Lung (tissue), 12 donors: ENCODE data around the gene NRIP1. TPM values are rescaled to one million over a fixed set of nuclear protein-coding genes. Genes with fewer than 3 reads are reported as not detected.

ENCODE experiments used
- ATAC-seq: fragments of 200-7000 bp; cut with Tn5 transposase; one replicate; pipeline ENCODE4 v1.9.1; 2020; ENCODE audit warnings: moderate number of reproducible peaks; ENCODE audit not compliant: insufficient read depth, low FRiP score
- DNase-seq, 3 donors: peaks; one replicate each; pipeline ENCODE4 v3.0.0-alpha.2; 2013 to 2017
- H3K27ac ChIP-seq, 2 donors: one replicate each; pipeline ENCODE4 v1.5.1; 2013; ENCODE audit warnings: mild to moderate bottlenecking in 2 of 2, moderate library complexity in 2 of 2, control low read depth in 1 of 2, inconsistent platforms in 1 of 2, low read depth in 1 of 2, low read length in 1 of 2
- H3K27me3 ChIP-seq, 3 donors: one replicate each; pipeline ENCODE4 v1.5.1; 2013; ENCODE audit warnings: low read length in 2 of 3; ENCODE audit not compliant: control insufficient read depth in 3 of 3, insufficient read depth in 3 of 3
- H3K36me3 ChIP-seq, 4 donors: one replicate each; pipeline ENCODE4 v1.5.1; 2013; ENCODE audit warnings: low read length in 4 of 4, mild to moderate bottlenecking in 1 of 4, moderate library complexity in 1 of 4; ENCODE audit not compliant: control insufficient read depth in 4 of 4, insufficient read depth in 4 of 4
- H3K4me1 ChIP-seq, 5 donors: one replicate each; pipeline ENCODE4 v1.5.1; 2013; ENCODE audit warnings: low read length in 5 of 5, mild to moderate bottlenecking in 2 of 5, moderate library complexity in 1 of 5; ENCODE audit not compliant: control insufficient read depth in 5 of 5, insufficient read depth in 5 of 5
- H3K4me3 ChIP-seq: one replicate; pipeline ENCODE4 v1.5.1; 2013; ENCODE audit warnings: mild to moderate bottlenecking, control low read depth, moderate library complexity
- H3K9ac ChIP-seq, 2 donors: one replicate each; pipeline ENCODE4 v1.5.1; 2013; ENCODE audit warnings: low read length in 2 of 2, control low read depth in 1 of 2; ENCODE audit not compliant: insufficient read depth in 1 of 2
- H3K9me3 ChIP-seq, 4 donors: one replicate each; pipeline ENCODE4 v1.5.1; 2013; ENCODE audit warnings: low read length in 3 of 4, mild to moderate bottlenecking in 1 of 4, moderate library complexity in 1 of 4; ENCODE audit not compliant: control insufficient read depth in 4 of 4, insufficient read depth in 3 of 4
- CTCF ChIP-seq: IDR thresholded peaks from 2 replicates; pipeline ENCODE4 v1.5.1; 2012; ENCODE audit warnings: mild to moderate bottlenecking; ENCODE audit errors: control extremely low read depth, extremely low read depth
- WGBS, 2 donors: extraction: QIAGEN DNeasy Blood & Tissue Kit; methylation state at CpG; one replicate each; pipeline ENCODE4 v1.1.7; 2013; 5-methylcytosine and 5-hydroxymethylcytosine counted together
- polyA plus RNA-seq, 2 donors: library from polyadenylated mRNA; stranded (reverse); fragments of 200-250 nt; gene quantifications; one replicate each; pipeline ENCODE4 v1.2.1, GENCODE V29; 2013
- total RNA-seq, 2 donors: library from RNA; depleted of rRNA in 1 of 2; stranded (reverse); fragments of >200 nt in 1 of 2; gene quantifications; one replicate each; pipeline ENCODE4 v1.2.1, GENCODE V29; 2014 to 2021
- donor health status: control.
- donor health status: control.
- donor health status: Bipolar disorder and iron deficiency.
- donor health status: healthy.
- donor health status: DM: yes; HTN: yes; CAD: no.

Gene NRIP1
- total and polyA plus RNA-seq, 4 donors = 5.9 to 35.5 (median 18.3) TPM

DNA sequence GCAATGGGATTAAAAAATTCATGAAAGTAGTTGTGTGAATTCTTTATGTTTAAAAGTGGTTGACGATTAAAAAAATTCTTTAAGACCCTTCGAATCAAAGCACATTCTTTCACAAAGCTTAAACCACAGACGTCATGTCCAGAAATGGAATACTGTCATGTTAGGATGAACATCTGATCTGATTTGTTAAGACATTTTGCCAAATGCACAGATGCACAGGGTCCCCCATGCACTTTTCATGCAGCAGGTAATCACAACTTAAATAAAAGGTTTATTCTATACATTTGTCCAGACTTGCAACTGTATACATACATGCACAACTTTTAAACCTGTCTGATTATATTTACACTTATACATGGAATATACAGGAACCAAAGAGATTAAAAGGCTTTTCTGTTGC, 103.3 kb downstream of the NRIP1 start:
- Histone ChIP-seq H3K36me3 (peaks cover 0 to 9% (median 5%) of the 10 kb centered on the region in 4 donors), H3K9me3 (no peaks in the 10 kb centered on the region), H3K4me3 (no peak overlapping the region), H3K9ac (no peak overlapping the region), H3K4me1 (peaks cover 0 to 7% (median 0%) of the 10 kb centered on the region in 5 donors), H3K27ac (no peak overlapping the region), H3K27me3 (no peaks in the 10 kb centered on the region)
- WGBS, 2 donors = 95 to 99% methylated on average over 3 of the region's 3 CpGs
- DNase-seq = no peak
- TF ChIP-seq CTCF = no peak
- no peak for ATAC-seq

DNA sequence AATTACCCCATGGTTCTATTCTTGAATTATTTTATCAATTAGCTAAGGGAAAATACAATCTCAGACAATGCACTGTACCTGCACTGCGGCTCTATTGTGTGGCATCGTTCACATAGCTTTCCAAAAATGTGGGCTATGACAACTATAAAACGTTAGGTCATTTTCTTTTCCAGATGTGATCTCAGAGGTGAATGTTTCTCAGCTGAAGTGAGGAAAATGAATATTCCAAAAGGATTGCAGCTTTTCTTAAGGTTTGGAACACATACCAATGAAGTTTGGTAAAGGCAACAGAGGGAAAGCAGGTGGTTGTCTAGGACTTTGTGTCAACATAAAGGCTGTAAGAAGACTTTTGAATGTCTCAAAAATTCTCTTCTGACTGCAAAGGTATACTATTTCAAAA, 105.5 kb downstream of the NRIP1 start:
- WGBS, 2 donors = 62 to 73% methylated on average over 3 of the region's 3 CpGs
- ATAC-seq = no peak
- Histone ChIP-seq H3K27me3 (no peaks in the 10 kb centered on the region), H3K9me3 (no peaks in the 10 kb centered on the region), H3K4me3 (no peak overlapping the region), H3K9ac (no peak overlapping the region), H3K27ac (no peak overlapping the region), H3K4me1 (peaks cover 0 to 7% (median 0%) of the 10 kb centered on the region in 5 donors), H3K36me3 (no peaks in the 10 kb centered on the region)
- TF ChIP-seq CTCF = no peak
- DNase-seq = no peak

DNA sequence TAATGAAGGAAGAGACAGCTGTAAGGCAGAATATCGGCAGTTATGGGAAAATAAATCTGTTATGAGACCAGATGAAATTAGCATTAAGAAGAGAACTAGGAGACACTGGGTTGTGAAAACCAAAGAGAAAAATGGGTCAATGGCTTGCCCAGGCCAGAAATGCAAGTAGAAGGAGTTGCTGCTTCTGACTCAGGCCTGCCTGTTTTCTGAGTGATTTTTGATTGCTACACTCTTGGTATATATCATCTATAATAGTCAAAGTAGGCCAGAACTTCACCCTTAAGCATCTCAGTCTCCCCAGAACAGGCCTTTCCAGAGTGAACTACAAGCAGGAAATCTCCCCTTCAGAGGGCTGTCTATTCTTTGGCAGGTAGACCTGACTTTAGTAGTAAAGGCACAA, 107.0 kb downstream of the NRIP1 start:
- WGBS, 2 donors = 96 to 97% methylated on average over 1 of the region's 1 CpG
- no peak overlapping the region for H3K9ac ChIP-seq
- no peaks in the 10 kb centered on the region for H3K9me3 ChIP-seq
- ATAC-seq (no peak), DNase-seq (no peak)
- H3K4me1 ChIP-seq = peaks cover 0 to 7% (median 0%) of the 10 kb centered on the region in 5 donors
- no peaks in the 10 kb centered on the region for H3K27me3 ChIP-seq
- no peak for TF ChIP-seq CTCF
- no peak overlapping the region for H3K27ac ChIP-seq
- H3K36me3 ChIP-seq = no peaks in the 10 kb centered on the region
- H3K4me3 ChIP-seq = no peak overlapping the region

DNA sequence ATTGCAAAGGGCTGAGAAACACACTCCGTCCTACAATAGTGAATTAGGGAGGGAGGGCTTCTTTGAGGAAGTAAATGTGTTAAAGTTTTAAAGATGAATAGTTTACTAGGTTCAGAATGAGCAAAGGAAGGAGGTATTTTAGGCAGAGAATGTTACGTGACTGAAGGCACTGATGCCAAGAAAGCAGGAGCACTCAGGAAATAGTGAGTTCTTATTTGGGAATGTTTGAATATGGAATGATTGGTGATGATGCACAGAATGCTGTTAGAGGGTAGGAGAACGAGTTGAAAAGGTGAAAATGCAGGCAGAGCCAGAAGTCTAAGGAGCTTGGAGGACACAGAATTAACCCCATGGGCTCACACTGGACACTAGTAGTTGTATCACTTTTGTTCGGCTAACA, 108.0 kb downstream of the NRIP1 start:
- H3K27ac ChIP-seq = no peak overlapping the region
- no peak overlapping the region for H3K9ac ChIP-seq
- no peaks in the 10 kb centered on the region for H3K27me3 ChIP-seq
- no peak for TF ChIP-seq CTCF
- peak in 1 of 3 donors; percentile 5 for DNase-seq
- no peak overlapping the region for H3K4me3 ChIP-seq
- no peaks in the 10 kb centered on the region for H3K9me3 ChIP-seq
- WGBS, 2 donors = 52 to 77% methylated on average over 4 of the region's 4 CpGs
- no peak for ATAC-seq
- H3K4me1 ChIP-seq = peaks cover 0 to 7% (median 0%) of the 10 kb centered on the region in 5 donors
- no peaks in the 10 kb centered on the region for H3K36me3 ChIP-seq
